Measurements from ENCODE around the gene MAP2K4. TPM values are rescaled to one million over a fixed set of nuclear protein-coding genes. Genes with fewer than 3 reads are reported as not detected.

MAP2K4 gene
- total and polyA plus RNA-seq, 2 of the 4 experiments (the other 2 are of a cell fraction), result 14.5 to 32.6 TPM

GRCh38 chr17:12180644-12181261 lies 160.1 kb downstream of the MAP2K4 start:
- ATAC-seq (ENCODE audit: low read depth) (peak; percentile 96), DNase-seq (peak; percentile 79)
- dilution Hi-C loops (cut with HindIII; ENCODE audit: low sequenced_read_pairs, unreplicated experiment) (no loop called here), intact Hi-C loops (cut with micrococcal nuclease) (loop anchor here (1.0 to 5.0 kb wide), 6 partner anchors 52 to 823 kb away; no protein-coding TSS in a partner anchor), in situ Hi-C loops (cut with MboI; ENCODE audit: low sequenced_read_pairs) (loop anchor here (5.0 kb wide), 3 partner anchors 487 to 822 kb away; partner anchors contain the start of gene MYOCD)
- POLR2A ChIA-PET (ENCODE audit: unreplicated experiment), result no interaction called here
- WGBS, 2 experiments (ENCODE audit: extremely low coverage in 2 of 2, insufficient read length in 1 of 2), result 50% methylated on average over 1 of the region's 7 CpGs; no CpG with 5 or more reads in 1 of the 2 experiments
- no peak overlapping the region for H3K56ac ChIP-seq (ENCODE audit: extremely low read depth, insufficient read depth, low read length)
- H3K4me1 ChIP-seq (ENCODE audit: control insufficient read depth, insufficient read depth, low read length), result no peaks in the 10 kb centered on the region
- no peak overlapping the region for H2BK15ac ChIP-seq (ENCODE audit: low read depth, low read length)
- H2BK20ac ChIP-seq (ENCODE audit: low read depth, low read length), result no peak overlapping the region
- H3K4me2 ChIP-seq (ENCODE audit: low read depth, low read length), result no peak overlapping the region
- no peak overlapping the region for H3K9ac ChIP-seq (ENCODE audit: low read depth, low read length)
- no peak overlapping the region for H2BK5ac ChIP-seq (ENCODE audit: low read depth, low read length, poor library complexity, severe bottlenecking)
- no peak overlapping the region for H3K14ac ChIP-seq (replicated peaks; ENCODE audit: low read depth, low read length)
- no peaks in the 10 kb centered on the region for H3K36me3 ChIP-seq (ENCODE audit: control insufficient read depth, insufficient read depth, low read length)
- H3K9me1 ChIP-seq (ENCODE audit: insufficient read depth, low read length), result no peaks in the 10 kb centered on the region
- no peak overlapping the region for H4K91ac ChIP-seq (ENCODE audit: insufficient read depth, low read depth, low read length)
- no peak overlapping the region for H2AFZ ChIP-seq (replicated peaks; ENCODE audit: low read length, poor library complexity)
- CTCF ChIA-PET, result interaction anchor here (0.7 to 1.3 kb wide), 3 partner anchors 487 to 568 kb away, joined by 3 to 8 read pairs (median 3); no protein-coding TSS in a partner anchor
- no peaks in the 10 kb centered on the region for H4K20me1 ChIP-seq (ENCODE audit: insufficient read depth, low read length)
- H2AK5ac ChIP-seq (ENCODE audit: low read depth, low read length), result no peak overlapping the region
- H3K9me3 ChIP-seq (ENCODE audit: control insufficient read depth, insufficient read depth, low read length), result no peaks in the 10 kb centered on the region
- no peak overlapping the region for H3K4me3 ChIP-seq (ENCODE audit: insufficient read depth, low read depth, low read length)
- no peak overlapping the region for H3K23ac ChIP-seq (ENCODE audit: low read depth, low read length)
- H4K8ac ChIP-seq (ENCODE audit: low read depth in 2 of 2, low read length in 2 of 2), result no peak overlapping the region
- TF ChIP-seq MXI1 (IDR thresholded peaks at IDR 0.05; ENCODE audit: borderline replicate concordance, low read depth, low read length), result no peak
- peak; percentile 91 for TF ChIP-seq RAD21 (IDR thresholded peaks at IDR 0.05; ENCODE audit: low read length)
- no peak for TF ChIP-seq MAFK (IDR thresholded peaks at IDR 0.05; ENCODE audit: low read depth, low read length)
- no peak for TF ChIP-seq CEBPB (IDR thresholded peaks at IDR 0.05; ENCODE audit: low read depth, low read length)
- TF ChIP-seq SMC3 (IDR thresholded peaks at IDR 0.05; ENCODE audit: low read depth, low read length), result peak; percentile 85
- peak; percentile 90 for TF ChIP-seq CTCF (conservative IDR thresholded peaks at IDR 0.05; ENCODE audit: low read depth, low read length)
- TF ChIP-seq, protein P1, sequence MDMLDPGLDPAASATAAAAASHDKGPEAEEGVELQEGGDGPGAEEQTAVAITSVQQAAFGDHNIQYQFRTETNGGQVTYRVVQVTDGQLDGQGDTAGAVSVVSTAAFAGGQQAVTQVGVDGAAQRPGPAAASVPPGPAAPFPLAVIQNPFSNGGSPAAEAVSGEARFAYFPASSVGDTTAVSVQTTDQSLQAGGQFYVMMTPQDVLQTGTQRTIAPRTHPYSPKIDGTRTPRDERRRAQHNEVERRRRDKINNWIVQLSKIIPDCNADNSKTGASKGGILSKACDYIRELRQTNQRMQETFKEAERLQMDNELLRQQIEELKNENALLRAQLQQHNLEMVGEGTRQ (IDR thresholded peaks at IDR 0.05; ENCODE audit: low read depth, low read length), result no peak
- TF ChIP-seq, protein P2, sequence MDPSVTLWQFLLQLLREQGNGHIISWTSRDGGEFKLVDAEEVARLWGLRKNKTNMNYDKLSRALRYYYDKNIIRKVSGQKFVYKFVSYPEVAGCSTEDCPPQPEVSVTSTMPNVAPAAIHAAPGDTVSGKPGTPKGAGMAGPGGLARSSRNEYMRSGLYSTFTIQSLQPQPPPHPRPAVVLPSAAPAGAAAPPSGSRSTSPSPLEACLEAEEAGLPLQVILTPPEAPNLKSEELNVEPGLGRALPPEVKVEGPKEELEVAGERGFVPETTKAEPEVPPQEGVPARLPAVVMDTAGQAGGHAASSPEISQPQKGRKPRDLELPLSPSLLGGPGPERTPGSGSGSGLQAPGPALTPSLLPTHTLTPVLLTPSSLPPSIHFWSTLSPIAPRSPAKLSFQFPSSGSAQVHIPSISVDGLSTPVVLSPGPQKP (IDR thresholded peaks at IDR 0.05; ENCODE audit: borderline replicate concordance, low read depth, low read length), result no peak
- 0 out of 2 replicates have a peak, but pooled peaks have one; percentile 30 for TF ChIP-seq POLR2A (IDR thresholded peaks at IDR 0.05; ENCODE audit: low read depth, low read length)
- no peak for TF ChIP-seq NFE2L2 (IDR thresholded peaks at IDR 0.05; ENCODE audit: low read depth, low read length)
- no peak for TF ChIP-seq BHLHE40 (IDR thresholded peaks at IDR 0.05; ENCODE audit: low read depth, low read length)
- no peak for TF ChIP-seq RCOR1 (IDR thresholded peaks at IDR 0.05; ENCODE audit: insufficient replicate concordance, low read length)
- no peak overlapping the region for H3K4ac ChIP-seq (ENCODE audit: low read depth, low read length)
- H3K79me1 ChIP-seq (ENCODE audit: low read depth in 1 of 2, low read length in 2 of 2), result no peaks in the 10 kb centered on the region
- no peak overlapping the region for H2BK120ac ChIP-seq (ENCODE audit: low read depth, low read length)
- no peak overlapping the region for H4K5ac ChIP-seq (ENCODE audit: low read depth, low read length)
- no peaks in the 10 kb centered on the region for H3K27me3 ChIP-seq (ENCODE audit: control insufficient read depth, insufficient read depth, low read length)
- no peak overlapping the region for H3K27ac ChIP-seq (ENCODE audit: insufficient read depth, low read length)
- BruUV-seq (replicated peaks), result no TSS peak
- no peak overlapping the region for H2AK9ac ChIP-seq (replicated peaks; ENCODE audit: low read depth, low read length, poor library complexity)
- no peak overlapping the region for H3K18ac ChIP-seq (ENCODE audit: low read depth, low read length)

Data from IMR-90 (cell line).